ENCODE data around the gene PPARGC1A.

Gene PPARGC1A

GRCh38 chr4:23878246-23878891 is 11.5 kb downstream of the PPARGC1A start:
- no peak for DNase-seq

- DNase-seq = no peak
Observed at GRCh38 chr4:23877758-23878229, 12.1 kb downstream of the PPARGC1A start.

- DNase-seq = no peak
Observed at GRCh38 chr4:23876418-23877089, 13.3 kb downstream of the PPARGC1A start.

GRCh38 chr4:23875317-23875716 is 14.5 kb downstream of the PPARGC1A start:
- no peak for DNase-seq

GRCh38 chr4:23874536-23874901 is 15.3 kb downstream of the PPARGC1A start:
- no peak for DNase-seq

- no peak for DNase-seq
Observed at GRCh38 chr4:23873717-23874535, 15.9 kb downstream of the PPARGC1A start.

GRCh38 chr4:23871426-23871825 is 18.4 kb downstream of the PPARGC1A start:
- no peak for DNase-seq

- no peak for DNase-seq
Observed at GRCh38 chr4:23866450-23867075, 23.3 kb downstream of the PPARGC1A start.

- DNase-seq = no peak
Observed at GRCh38 chr4:23861897-23862296, 27.9 kb downstream of the PPARGC1A start.

- DNase-seq = no peak
Observed at GRCh38 chr4:23860919-23861318, 28.9 kb downstream of the PPARGC1A start.

GRCh38 chr4:23857367-23857959 is 32.4 kb downstream of the PPARGC1A start:
- DNase-seq = no peak

- DNase-seq = no peak
Observed at GRCh38 chr4:23856630-23857029, 33.2 kb downstream of the PPARGC1A start.

GRCh38 chr4:23855912-23856605 is 33.8 kb downstream of the PPARGC1A start:
- DNase-seq = no peak

- no peak for DNase-seq
Observed at GRCh38 chr4:23853986-23854660, 35.7 kb downstream of the PPARGC1A start.

- no peak for DNase-seq
Observed at GRCh38 chr4:23851464-23851863, 38.4 kb downstream of the PPARGC1A start.

GRCh38 chr4:23847158-23847557 is 42.7 kb downstream of the PPARGC1A start:
- no peak for DNase-seq

- no peak for DNase-seq
Observed at GRCh38 chr4:23844961-23845360, 44.9 kb downstream of the PPARGC1A start.

GRCh38 chr4:23839279-23839678 is 50.6 kb downstream of the PPARGC1A start:
- no peak for DNase-seq

GRCh38 chr4:23838607-23839006 is 51.2 kb downstream of the PPARGC1A start:
- DNase-seq = no peak

GRCh38 chr4:23838131-23838530 is 51.7 kb downstream of the PPARGC1A start:
- DNase-seq = no peak

GRCh38 chr4:23837371-23837770 is 52.5 kb downstream of the PPARGC1A start:
- no peak for DNase-seq
